DOHH2 (cell line): ENCODE data around the gene MUC5AC.

Experiments used
- CTCF ChIP-seq: fragments of 200-600 bp; sonication (generic); IDR thresholded peaks from one replicate; pipeline ENCODE4 v1.5.1; 2014; ENCODE audit warnings: antibody characterized with exemption, mild to moderate bottlenecking, low read depth, low read length; ENCODE audit not compliant: poor library complexity, severe bottlenecking
- EZH2phosphoT487 ChIP-seq: fragments of 200-600 bp; sonication (generic); IDR thresholded peaks from 2 replicates; pipeline ENCODE4 v1.6.1; 2017; ENCODE audit warnings: borderline replicate concordance, mild to moderate bottlenecking, antibody characterized with exemption, low read length, moderate library complexity, mixed read lengths

GRCh38 chr11:1161410-1162137, 3.8 kb downstream of the MUC5AC start:
- TF ChIP-seq EZH2phosphoT487 (no peak), CTCF (no peak)
